ENCODE results near the gene PTPN12. TPM values are rescaled to one million over a fixed set of nuclear protein-coding genes. Genes with fewer than 3 reads are reported as not detected.
"Not testable (repeated sequence)": the region's sequence is repeated elsewhere in the genome, so short reads cannot be mapped to it uniquely, and the experiment has no call there.

Gene PTPN12
- total RNA-seq, 2 donors from 2014 or later = 47.5 to 60.4 TPM

DNA sequence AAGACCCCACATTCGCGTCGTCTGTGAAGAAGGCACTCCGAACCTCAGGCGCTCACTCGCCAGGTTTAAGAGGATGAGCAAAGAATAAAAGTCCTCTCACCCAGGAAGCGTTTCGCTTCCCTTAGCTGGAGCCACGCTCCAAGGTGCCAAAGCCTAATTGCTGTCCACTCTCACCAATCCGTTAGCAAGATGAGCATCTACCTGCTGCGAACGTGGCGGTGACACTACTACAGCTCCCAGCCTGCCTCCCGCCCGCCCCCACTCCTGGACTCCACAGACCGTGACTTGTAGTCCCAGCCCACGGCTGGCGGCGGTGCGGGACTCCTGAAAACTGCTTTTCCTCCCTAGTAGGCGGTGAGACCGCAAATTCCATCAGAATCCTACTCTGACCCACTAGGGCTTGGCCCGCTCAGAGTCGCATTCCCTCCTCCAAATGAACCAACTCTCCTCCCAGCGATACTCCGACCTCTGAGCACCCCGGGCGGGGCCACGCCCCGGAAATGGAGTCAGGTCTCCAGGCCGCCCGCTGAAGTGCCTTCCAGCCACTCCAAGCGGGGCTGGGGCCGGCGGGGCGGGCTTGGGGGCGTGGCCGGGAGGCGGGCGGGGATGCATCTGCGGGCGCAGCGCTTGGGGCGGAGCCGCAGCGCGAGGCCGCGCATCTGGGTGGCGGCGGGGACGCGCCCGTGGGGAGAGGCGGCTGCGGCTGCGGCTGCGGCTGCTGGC lies 521 bp upstream of the PTPN12 start:
- ATAC-seq = peak; percentile 94 to 95
- intact Hi-C loops (cut with DNase I) = loop anchor here (10.0 kb wide), 2 partner anchors 82 to 122 kb away; partner anchors contain the start of gene GSAP (in 1 of the 2)
- DNase-seq = peak; percentile 98

DNA sequence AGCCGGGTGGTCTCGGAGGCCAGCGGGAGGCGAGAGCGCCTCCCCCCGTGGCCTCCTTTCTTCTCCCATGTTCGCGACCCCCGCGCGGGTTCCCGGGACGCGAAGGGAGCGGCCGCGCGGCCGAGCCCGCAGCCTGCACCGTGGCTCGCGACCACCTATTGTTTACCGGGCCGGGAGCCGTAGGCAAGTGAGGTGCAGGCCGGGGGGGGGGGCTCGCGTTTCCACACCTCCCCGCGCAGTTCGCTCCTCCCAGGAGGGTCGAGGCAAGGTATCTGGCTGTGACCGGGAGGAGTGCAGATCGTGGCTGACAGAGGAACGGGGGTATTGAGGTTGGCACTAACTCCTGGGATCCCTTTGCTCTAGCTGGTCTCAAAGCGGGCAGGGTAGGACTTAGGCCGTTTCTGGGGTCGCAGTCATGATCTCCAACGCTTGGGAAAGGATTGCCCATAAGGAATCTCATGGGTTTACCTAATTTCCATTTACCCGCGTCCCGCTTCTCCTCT lies 734 bp downstream of the PTPN12 start:
- DNase-seq (peak; percentile 43), ATAC-seq (peak; percentile 4 to 14)
- intact Hi-C loops (cut with DNase I) = loop anchor here (10.0 kb wide), 2 partner anchors 83 to 123 kb away; partner anchors contain the start of gene GSAP (in 1 of the 2)

DNA sequence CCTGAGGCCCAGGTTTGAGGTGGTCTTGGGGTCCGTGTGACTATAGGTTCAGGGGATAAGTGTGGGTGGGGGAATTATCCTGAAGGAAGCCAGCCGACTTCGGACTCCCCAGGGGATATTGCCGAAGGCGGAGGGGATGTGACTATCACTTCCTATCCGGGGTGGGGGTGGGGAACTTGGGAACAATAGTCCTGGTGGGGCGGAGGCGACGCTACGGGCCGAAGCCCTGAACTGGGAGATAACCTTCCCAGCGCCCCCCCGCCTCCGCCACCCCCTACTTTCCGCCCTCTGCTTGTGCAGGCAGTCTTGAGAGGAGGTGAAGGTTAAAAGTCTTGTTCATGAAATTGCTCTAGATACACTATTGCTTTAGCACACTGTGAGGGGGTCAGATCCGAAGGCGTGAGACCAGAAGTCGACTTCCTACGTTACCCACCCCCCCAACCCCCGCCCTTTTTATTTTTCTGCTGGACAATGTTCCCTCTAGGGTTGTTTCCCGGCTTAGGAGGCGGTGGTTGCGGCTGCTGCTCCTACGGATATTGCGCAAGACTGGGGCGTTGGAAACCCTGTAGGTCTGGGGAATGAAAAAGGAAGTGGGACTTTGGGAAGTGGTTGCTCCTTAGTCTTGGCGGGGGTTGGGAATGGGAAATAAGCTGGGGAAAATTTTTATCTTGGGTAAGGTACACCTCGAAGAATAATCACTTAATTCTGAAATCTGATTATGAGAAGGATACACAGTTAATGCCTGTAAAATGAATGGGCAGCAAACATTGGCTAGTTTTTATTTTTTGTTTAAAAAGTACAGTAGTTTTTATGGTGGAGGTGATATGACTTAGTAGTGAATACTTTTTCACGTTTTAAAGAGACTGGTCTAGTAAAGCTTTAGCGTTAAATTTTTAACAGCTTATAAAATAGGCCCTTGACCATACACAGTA lies 1.5 kb downstream of the PTPN12 start:
- ATAC-seq = peak; percentile 39 to 54
- intact Hi-C loops (cut with DNase I) = loop anchor here (10.0 kb wide), 2 partner anchors 84 to 124 kb away; partner anchors contain the start of gene GSAP (in 1 of the 2)
- DNase-seq = peak; percentile 94

DNA sequence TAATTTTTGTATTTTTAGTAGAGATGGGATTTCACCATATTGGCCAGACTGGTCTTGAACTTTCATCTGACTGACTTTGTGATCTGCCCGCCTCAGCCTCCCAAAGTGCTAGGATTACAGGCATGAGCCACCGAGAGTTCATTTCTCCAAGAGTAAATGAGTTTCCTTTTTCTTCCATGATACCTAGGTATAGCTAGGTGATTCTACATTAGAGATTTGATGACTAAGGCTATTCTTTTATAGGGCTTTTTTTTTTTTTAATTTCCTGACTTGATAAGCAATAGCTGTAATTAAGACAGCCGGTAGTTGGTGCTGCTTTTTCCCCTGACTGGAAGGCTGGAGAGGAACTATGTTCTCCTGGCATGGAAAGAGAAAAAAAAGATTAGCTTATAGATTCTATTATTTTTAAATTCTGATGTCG lies 3.3 kb downstream of the PTPN12 start:
- ATAC-seq (no peak), DNase-seq (no peak)
- intact Hi-C loops (cut with DNase I) = loop anchor here in 1 of 2 donors (5.0 kb wide), 1 partner anchor 47 kb away; no protein-coding TSS in a partner anchor

DNA sequence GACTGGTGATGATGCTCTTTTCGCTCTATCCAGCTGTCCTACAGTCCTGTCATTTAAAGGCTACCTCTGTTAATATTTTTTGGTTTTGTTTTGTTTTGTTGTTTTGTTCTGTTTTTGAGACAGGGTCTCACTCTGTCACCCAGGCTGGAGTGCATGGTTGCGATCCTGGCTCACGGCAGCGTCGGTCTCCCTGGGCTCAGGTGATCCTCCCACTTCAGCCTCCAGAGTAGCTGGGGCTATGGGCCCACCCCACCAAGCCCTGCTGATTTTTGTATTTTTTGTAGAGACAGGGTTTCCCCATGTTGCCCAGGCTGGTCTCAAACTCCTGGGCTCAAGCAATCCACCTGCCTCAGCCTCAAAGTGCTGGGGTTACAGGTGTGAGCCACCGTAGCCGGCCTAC lies 3.9 kb downstream of the PTPN12 start:
- intact Hi-C loops (cut with DNase I) = loop anchor here in 1 of 2 donors (5.0 kb wide), 1 partner anchor 46 kb away; no protein-coding TSS in a partner anchor
- not testable (repeated sequence) for DNase-seq, ATAC-seq

DNA sequence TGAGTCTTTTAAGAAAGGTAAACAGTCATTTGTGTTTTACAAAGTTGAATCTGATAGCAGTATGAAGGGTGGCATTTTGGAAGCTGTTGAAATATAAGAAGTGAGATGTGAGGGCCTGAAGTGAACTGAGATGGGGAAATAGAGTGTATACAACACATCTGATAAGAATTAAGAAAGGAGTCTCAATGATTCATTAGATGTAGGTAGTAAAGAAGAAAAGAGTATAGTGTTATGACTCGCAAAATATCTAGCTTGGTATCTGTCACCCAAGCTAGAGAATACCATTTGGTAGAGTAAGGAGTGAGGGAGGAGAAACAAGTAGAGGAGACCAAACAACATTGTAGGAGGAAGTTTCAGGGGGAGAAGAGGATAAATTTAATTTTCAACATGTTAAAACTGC lies 5.3 kb downstream of the PTPN12 start:
- intact Hi-C loops (cut with DNase I) = loop anchor here in 1 of 2 donors (5.0 kb wide), 1 partner anchor 45 kb away; no protein-coding TSS in a partner anchor
- ATAC-seq (no peak), DNase-seq (no peak)

DNA sequence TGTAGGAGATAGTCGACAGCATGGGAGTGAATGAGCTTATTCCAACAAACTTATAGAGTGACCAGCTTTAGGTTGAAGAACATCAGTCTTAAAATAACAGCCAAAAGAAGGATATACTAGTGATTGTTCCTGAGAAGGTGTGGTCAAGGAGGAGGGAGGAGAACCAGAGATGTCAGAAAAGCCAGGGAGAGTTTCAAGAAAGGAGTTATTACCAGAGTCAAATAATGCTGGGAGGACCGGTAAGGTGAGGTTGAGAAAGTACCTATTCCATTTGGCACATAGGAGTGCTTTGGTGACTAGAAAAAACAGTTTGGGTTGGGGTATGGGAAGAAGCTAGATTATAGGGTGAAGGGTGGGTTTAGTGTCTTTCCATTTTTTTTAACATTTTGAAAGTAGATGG lies 5.8 kb downstream of the PTPN12 start:
- ATAC-seq = no peak
- intact Hi-C loops (cut with DNase I) = loop anchor here in 1 of 2 donors (5.0 kb wide), 1 partner anchor 44 kb away; no protein-coding TSS in a partner anchor

DNA sequence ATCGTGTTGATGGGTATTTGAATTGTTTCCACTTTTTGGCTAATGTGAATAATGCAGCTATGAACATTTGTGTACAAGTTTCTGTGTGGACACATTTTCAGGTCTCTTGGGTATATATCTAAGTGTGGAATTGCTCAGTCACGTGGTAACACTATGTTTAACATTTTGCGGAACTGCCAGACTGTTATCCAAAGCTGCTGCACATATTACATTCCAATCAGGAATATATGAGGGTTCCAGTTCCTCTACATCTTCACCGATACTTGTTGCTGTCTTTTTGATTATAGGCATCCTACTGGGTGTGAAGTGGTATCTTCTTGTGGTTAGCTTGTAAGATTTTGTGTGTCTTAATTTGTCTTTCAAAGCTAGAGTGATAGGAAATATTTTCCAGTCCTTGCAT lies 6.8 kb downstream of the PTPN12 start:
- ATAC-seq (no peak), DNase-seq (no peak)
- intact Hi-C loops (cut with DNase I) = loop anchor here in 1 of 2 donors (5.0 kb wide), 1 partner anchor 43 kb away; no protein-coding TSS in a partner anchor

More for the DNA sequence above, 5.8 kb downstream of the PTPN12 start:
- no peak for DNase-seq

DNA sequence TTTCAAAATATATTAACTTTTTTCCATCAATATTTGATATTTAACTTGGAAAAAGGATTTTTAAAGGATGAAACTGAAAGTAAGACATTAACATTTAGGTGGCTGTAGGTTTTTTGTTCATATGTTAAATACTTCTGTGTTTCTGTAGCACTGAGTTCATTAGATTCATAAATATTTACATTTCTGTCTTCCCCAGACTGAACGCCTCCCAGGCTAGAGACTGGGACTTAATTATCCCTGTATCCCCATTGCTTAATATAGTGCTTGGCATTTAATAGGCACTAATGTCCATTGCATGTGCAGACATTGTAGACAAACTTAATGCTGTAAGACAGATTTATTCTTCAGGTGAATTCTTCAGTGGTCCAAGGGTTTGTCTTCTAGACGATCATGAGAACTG lies 7.4 kb downstream of the PTPN12 start:
- intact Hi-C loops (cut with DNase I) = loop anchor here in 1 of 2 donors (5.0 kb wide), 1 partner anchor 43 kb away; no protein-coding TSS in a partner anchor
- ATAC-seq = no peak
- no peak for DNase-seq

DNA sequence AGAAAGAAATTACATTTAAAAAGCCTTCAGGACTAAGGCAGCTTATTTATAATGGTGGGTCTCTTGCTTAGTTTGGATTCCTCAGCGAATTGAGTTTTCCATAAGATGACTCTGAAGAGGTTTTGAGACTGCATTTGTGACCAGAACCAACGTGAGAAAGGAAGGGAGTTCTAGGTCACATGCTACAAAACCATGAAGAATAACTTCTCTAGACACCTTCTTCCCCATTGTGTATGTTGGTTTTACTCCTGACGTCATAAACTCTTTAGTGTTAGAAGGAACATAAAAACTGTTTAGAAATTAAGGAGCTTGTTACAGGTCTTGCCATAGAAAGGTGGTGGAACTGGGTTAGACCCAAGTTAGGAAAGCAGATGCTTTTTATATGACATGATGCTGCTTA lies 11.1 kb downstream of the PTPN12 start:
- no peak for DNase-seq
- intact Hi-C loops (cut with DNase I) = no loop called here
- no peak for ATAC-seq

DNA sequence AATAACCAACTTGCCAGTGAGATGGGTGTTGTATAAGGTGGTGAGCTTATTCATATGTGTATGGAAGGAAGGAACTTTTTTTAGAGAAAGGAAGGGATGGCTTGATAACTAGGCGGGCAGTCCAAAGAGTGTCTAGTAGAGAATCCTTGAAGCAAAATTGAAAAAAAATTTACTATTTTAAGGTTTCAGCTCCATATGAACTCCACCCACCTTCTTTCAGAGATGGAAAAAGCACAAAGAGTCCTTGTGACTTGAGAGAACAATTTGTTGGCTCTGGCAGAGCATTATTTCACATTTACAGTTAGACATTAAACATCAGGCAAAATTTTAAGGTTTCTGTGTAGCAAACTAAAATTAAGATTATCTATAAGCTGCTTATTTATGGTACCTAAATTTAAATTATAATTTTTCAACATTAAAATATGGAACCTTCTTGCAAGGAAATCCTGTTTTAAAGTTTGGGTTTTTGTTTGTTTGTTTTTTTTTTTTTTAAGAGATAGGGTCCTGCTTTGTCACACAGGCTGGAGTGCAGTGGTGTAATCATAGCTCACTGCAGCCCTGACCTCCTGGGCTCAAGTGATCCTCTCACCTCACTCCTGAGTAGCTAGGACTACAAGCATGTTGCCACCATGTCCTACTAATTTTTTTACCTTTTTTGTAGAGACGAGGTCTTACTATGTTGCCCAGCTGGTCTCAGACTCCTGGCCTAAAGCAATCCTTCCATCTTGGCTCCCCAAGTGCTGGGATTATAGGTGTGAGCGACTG lies 12.2 kb downstream of the PTPN12 start:
- ATAC-seq (no peak), DNase-seq (no peak)
- intact Hi-C loops (cut with DNase I) = no loop called here

DNA sequence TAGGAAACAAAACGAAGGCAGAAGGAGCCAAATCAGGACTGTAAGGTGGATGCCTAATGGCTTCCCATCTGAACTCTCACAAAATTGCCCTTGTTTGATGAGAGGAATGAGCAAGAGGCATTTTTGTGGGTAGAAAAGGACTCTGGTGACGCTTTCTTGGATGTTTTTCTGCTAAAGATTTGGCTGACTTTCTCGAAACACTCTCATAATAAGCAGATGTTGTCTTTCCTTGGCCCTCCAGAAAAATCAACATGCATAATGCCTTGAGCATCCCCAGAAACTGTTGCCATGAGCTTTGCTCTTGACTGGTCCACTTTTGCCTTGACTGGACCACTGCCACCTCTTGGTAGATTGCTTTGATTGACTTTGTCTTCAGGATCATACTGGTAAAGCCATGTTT lies 13.5 kb downstream of the PTPN12 start:
- DNase-seq (no peak), ATAC-seq (no peak)
- intact Hi-C loops (cut with DNase I) = no loop called here

DNA sequence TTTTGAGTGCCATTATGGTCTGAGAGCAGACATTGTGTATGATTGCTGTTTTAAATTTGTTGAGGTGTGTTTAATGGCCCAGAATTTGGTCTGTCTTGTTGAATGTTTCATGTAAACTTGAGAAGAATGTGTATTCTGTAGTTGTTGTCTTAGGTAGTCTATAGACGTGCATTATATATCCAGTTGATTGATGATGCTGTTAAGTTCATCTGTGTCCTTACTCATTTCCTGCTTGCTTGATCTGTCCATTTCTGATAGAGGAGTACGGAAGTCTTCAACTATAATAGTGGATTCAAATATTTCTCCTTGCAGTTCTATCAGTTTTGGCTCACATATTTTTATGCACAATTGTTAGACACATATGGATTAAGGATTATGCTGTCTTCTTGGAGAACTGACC lies 16.0 kb downstream of the PTPN12 start:
- DNase-seq = no peak
- no peak for ATAC-seq
- intact Hi-C loops (cut with DNase I) = no loop called here

DNA sequence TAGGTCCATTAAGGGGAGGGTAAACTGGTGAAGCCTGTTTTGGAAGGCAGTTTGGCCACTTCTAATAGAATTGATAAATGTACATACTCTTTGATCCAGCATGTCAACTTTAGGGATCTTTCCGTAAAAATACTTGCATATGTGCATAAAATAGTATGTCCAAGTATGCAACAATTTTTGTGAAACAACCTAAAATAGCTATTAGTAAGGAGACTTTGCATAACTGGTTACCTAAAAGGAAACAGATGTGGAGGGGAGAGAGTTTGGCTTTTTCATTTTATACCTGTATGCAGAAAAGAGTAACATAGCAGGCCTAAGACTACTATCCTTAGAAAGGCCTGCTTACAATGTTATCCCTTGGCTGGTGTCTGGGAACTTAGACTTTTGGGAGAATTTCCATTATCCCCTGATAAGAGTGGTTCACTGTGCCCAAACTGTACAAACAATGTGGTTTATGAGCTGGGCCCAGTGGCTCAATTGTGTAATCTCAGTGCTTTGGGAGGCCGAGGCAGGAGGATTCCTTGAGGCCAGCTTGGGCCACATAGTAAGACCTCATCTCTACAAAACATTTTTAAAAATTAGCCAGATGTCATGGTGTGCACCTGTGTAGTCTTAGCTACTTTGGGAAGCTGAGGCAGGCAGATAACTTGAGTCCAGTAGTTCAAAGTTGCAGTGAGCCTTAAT lies 21.3 kb downstream of the PTPN12 start:
- intact Hi-C loops (cut with DNase I) = no loop called here
- ATAC-seq = no peak
- DNase-seq = no peak

DNA sequence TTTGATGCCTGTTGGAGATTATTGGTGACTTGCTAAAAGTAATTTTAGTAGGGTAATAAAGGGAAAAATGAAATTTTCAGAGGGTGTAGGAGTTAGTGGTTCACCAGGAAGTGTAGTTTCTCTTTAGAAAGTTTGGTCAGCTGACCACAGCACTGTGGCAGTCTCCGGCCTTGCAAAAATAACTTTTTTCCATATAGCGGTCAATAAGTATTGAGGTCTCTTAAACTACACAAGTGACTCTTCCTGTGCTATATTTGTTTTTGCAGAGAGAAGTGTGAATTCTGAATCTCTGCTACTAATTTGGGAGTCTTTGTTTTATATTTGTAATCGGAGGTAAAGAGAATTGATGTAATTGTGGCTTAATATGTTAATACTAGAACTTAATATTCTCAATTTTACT lies 24.3 kb downstream of the PTPN12 start:
- intact Hi-C loops (cut with DNase I) = no loop called here
- no peak for DNase-seq
- no peak for ATAC-seq

DNA sequence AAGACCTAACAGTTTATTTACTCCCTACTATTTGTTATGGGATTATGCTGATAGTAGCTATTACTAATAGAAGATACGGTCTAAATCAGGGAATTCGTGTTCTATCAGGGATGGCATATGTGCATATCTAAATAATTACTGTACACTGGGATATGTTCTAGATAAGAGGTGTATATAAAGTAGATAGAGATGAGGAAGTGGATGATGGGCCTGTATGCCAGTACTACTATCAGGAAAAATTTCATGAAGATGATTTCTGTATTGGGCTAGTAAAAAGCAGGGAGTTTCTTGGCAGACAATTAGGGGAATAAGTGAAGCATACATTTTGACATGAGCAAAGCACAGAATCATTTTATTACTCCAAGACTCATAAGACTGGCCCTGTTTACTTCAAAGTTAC lies 26.2 kb downstream of the PTPN12 start:
- DNase-seq (no peak), ATAC-seq (peak in 1 of 2 donors; percentile 40)
- intact Hi-C loops (cut with DNase I) = no loop called here

DNA sequence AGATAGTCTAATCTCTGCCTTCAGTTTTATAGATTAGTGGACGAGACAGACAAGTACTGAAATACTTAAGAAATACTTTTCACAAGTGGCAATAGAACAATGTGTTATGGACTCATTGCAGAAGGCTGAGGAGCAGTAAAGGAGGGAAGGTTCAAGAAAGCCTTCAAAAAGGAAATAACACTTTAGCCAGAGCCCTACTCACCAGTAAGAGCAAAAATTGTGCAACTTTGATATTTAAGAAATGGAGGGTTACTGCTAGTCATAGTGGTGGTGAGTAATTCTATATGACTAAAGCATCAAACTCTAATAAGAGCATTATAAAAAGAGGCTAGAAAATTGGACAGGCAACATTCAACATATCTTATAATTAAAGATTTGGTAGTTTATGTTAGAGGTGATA lies 28.8 kb downstream of the PTPN12 start:
- intact Hi-C loops (cut with DNase I) = no loop called here
- ATAC-seq = peak in 1 of 2 donors; percentile 69
- no peak for DNase-seq

DNA sequence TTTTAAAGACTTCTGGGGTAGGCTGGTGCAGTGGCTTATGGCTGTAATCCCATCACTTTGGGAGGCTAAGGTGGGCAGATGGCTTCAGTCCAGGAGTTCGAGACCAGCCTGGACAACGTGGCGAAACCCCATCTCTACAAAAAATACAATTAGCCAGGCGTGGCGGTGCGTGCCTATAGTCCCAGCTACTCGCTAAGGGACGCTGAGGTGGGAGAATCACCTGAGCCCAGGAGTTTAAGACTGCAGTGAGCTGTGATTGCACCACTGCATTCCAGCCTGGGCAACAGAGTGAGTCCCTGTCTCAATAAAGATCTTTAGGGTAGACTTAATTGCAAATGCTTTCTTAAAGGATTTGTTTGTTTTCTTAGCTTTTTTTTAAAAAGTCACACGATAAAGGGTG lies 29.3 kb downstream of the PTPN12 start:
- ATAC-seq (no peak), DNase-seq (no peak)
- intact Hi-C loops (cut with DNase I) = no loop called here
